PC-9 (cell line): ENCODE results near the gene SRM. TPM values are rescaled to one million over a fixed set of nuclear protein-coding genes. Genes with fewer than 3 reads are reported as not detected.

Experiments used
- BruUV-seq: library from RNA; stranded (reverse); fragments of 400-500 nt; replicated peaks from 2 replicates; lab custom pipeline; 2021; lab: Mats Ljungman, UMichigan
- CTCF ChIA-PET: fragments of 300-600 bp; sonication (Branson Sonifier 250); formaldehyde crosslinking; loops from one replicate; lab custom pipeline; 2022; ENCODE audit warnings: antibody characterized with exemption; lab: Charles Lee
- POLR2A ChIA-PET: fragments of 300-600 bp; sonication (Branson Sonifier 250); formaldehyde crosslinking; loops from one replicate; lab custom pipeline; 2022; ENCODE audit warnings: antibody characterized with exemption; ENCODE audit not compliant: unreplicated experiment; lab: Charles Lee
- DNase-seq, 2 experiments: peaks; one replicate each; pipeline versions ENCODE4 v3.0.0 to v3.0.0-alpha.2; 2015 to 2022; ENCODE audit warnings: mixed read lengths in 1 of 2
- H2AFZ ChIP-seq: fragments of 200-600 bp; sonication (generic); 2 replicates; pipeline ENCODE4 v1.8.1; 2017; ENCODE audit warnings: antibody characterized with exemption
- H3F3A ChIP-seq: fragments of 200-600 bp; sonication (generic); 2 replicates; pipeline ENCODE4 v1.8.1; 2017; ENCODE audit warnings: antibody characterized with exemption, mild to moderate bottlenecking, low read depth; ENCODE audit not compliant: insufficient read depth
- H3K27ac ChIP-seq: fragments of 200-600 bp; sonication (generic); 2 replicates; pipeline ENCODE4 v1.6.1; 2016; ENCODE audit warnings: mixed run types
- H3K27me3 ChIP-seq: fragments of 200-600 bp; sonication (generic); 2 replicates; pipeline ENCODE4 v1.6.1; 2016; ENCODE audit warnings: low read depth, mixed run types; ENCODE audit not compliant: insufficient read depth
- H3K36me3 ChIP-seq: fragments of 200-600 bp; sonication (generic); 2 replicates; pipeline ENCODE4 v1.6.1; 2016; ENCODE audit warnings: low read depth, mixed run types
- H3K4me1 ChIP-seq: fragments of 200-600 bp; sonication (generic); replicated peaks from 2 replicates; pipeline ENCODE4 v1.6.1; 2016; ENCODE audit warnings: mixed run types; ENCODE audit not compliant: insufficient read depth
- H3K4me2 ChIP-seq: fragments of 200-600 bp; sonication (generic); 2 replicates; pipeline ENCODE4 v1.6.1; 2017; ENCODE audit warnings: mixed run types
- H3K4me3 ChIP-seq: fragments of 200-600 bp; sonication (generic); 2 replicates; pipeline ENCODE4 v1.6.1; 2016; ENCODE audit warnings: mixed run types
- H3K79me2 ChIP-seq: fragments of 200-600 bp; sonication (generic); 2 replicates; pipeline ENCODE4 v1.6.1; 2017; ENCODE audit warnings: low read depth, mixed run types
- H3K9me2 ChIP-seq: fragments of 200-600 bp; sonication (generic); 2 replicates; pipeline ENCODE4 v1.8.1; 2017; ENCODE audit warnings: mild to moderate bottlenecking; ENCODE audit not compliant: insufficient read depth
- H3K9me3 ChIP-seq: fragments of 200-600 bp; sonication (generic); 2 replicates; pipeline ENCODE4 v1.8.1; 2016; ENCODE audit warnings: low read depth; ENCODE audit not compliant: insufficient read depth
- H4K20me1 ChIP-seq: fragments of 200-600 bp; sonication (generic); 2 replicates; pipeline ENCODE4 v1.8.1; 2017; ENCODE audit not compliant: insufficient read depth
- EZH2 ChIP-seq: fragments of 200-600 bp; sonication (generic); IDR thresholded peaks from 2 replicates; pipeline ENCODE4 v1.8.0; 2017; ENCODE audit warnings: antibody characterized with exemption, low read depth
- intact Hi-C: fragments of 100-400 bp; cut with micrococcal nuclease; formaldehyde crosslinking; loops from one replicate; pipeline ENCODE4 v1.10.0; 2022; ENCODE audit not compliant: unreplicated experiment
- total RNA-seq: library from RNA; stranded (reverse); gene quantifications from 2 replicates; pipeline ENCODE4 v1.2.3, GENCODE V29; 2021
- TF ChIP-seq, protein P1 (sequence below): fragments of 200-600 bp; sonication (generic); conservative IDR thresholded peaks from 2 replicates; pipeline ENCODE4 v1.6.1; 2017; ENCODE audit warnings: mixed run types, antibody characterized with exemption, mild to moderate bottlenecking, moderate library complexity

The SRM gene
- total RNA-seq, 1 experiment from 2014 or later: 50.3 TPM

DNA sequence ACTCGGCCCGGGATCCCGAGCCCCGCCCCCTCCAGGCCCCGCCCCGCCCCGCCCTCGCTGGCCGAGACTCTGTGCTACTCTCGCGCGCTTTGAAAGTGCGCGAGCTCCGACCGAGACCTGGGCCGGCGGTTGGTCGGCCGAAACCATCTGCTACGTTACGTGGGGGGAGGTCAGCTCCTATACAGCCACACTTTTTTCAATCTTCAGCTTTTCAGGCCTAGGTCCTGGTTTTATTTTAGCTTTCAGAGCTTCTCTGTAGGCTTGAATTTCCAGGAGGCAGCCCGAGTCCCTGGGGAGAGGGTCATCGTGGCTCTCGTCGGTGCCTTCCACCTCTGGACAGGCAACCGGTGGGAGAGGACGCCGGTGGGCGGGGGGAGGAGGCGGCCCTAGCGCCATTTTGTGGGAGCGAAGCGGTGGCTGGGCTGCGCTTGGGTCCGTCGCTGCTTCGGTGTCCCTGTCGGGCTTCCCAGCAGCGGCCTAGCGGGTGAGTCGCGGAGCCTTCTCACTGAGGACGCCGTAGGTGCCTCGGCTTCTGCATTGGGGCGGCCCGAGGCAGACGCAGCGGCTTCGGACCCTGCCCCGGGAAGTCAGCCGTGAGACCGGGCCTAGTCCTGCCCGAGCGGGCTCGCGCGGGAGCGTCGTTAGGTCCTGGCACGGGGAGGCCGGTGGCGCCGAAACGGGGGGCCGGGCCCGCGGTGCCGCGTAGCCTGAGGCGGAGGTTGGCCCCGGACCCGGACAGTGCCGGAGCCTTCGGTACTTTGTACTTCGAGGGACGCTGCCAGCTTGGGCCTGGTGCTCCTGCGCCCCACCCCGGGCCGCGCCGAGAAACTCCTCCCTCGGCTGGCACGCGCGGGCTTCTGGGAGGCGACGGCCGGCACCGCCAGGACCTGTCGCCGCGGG is 47.3 kb downstream of the SRM start, which contains the start of gene TARDBP:
Gene TARDBP, plus strand, starts transcription at position 395 of the 900 bp plus-strand sequence. CDS start 1,074 bp downstream, outside the sequence.
- Histone ChIP-seq H3K36me3 (peaks cover 23% of the 10 kb centered on the region), H3F3A (peaks cover 8% of the 10 kb centered on the region; the same call in 1 of the 2 replicates), H3K27me3 (no peaks in the 10 kb centered on the region), H3K79me2 (peaks cover 38% of the 10 kb centered on the region), H2AFZ (peak within 1 kb of the TSS; percentile 98), H3K9me2 (no peaks in the 10 kb centered on the region), H3K9me3 (no peaks in the 10 kb centered on the region), H3K27ac (peak within 1 kb of the TSS; percentile 95), H3K4me1 (peaks cover 11% of the 10 kb centered on the region), H3K4me2 (peak within 1 kb of the TSS; percentile 99), H4K20me1 (peaks cover 41% of the 10 kb centered on the region), H3K4me3 (peak within 1 kb of the TSS; percentile 93)
- ChIA-PET POLR2A (interaction anchor here (0.5 to 0.8 kb wide), 6 partner anchors 16 to 484 kb away, joined by 4 to 8 read pairs (median 4); no protein-coding TSS in a partner anchor), CTCF (interaction anchor here (0.6 kb wide), 1 partner anchor 95 kb away, joined by 5 read pairs; no protein-coding TSS in a partner anchor)
- BruUV-seq: no TSS peak
- peak; percentile 57 to 85 for DNase-seq
- intact Hi-C loops: loop anchor here (2.0 to 10.0 kb wide), 3 partner anchors 32 to 498 kb away; no protein-coding TSS in a partner anchor
- TF ChIP-seq, protein P1, sequence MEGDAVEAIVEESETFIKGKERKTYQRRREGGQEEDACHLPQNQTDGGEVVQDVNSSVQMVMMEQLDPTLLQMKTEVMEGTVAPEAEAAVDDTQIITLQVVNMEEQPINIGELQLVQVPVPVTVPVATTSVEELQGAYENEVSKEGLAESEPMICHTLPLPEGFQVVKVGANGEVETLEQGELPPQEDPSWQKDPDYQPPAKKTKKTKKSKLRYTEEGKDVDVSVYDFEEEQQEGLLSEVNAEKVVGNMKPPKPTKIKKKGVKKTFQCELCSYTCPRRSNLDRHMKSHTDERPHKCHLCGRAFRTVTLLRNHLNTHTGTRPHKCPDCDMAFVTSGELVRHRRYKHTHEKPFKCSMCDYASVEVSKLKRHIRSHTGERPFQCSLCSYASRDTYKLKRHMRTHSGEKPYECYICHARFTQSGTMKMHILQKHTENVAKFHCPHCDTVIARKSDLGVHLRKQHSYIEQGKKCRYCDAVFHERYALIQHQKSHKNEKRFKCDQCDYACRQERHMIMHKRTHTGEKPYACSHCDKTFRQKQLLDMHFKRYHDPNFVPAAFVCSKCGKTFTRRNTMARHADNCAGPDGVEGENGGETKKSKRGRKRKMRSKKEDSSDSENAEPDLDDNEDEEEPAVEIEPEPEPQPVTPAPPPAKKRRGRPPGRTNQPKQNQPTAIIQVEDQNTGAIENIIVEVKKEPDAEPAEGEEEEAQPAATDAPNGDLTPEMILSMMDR: no peak
- TF ChIP-seq EZH2: no peak

Other genes with a start within 250 kb of the SRM start
- gene TARDBP, start 47.4 kb downstream of the SRM start, total RNA-seq: 142 and 177 TPM in 2 replicates
- gene MASP2, start 12.8 kb downstream of the SRM start, total RNA-seq: not detected in 2 replicates
- 55.8 and 57.7 TPM in 2 replicates for gene EXOSC10, start 39.9 kb upstream of the SRM start, total RNA-seq
- not detected in 2 replicates for gene ANGPTL7, start 129.3 kb upstream of the SRM start, total RNA-seq
- 34.6 and 37.4 TPM in 2 replicates for gene MTOR, start 202.5 kb upstream of the SRM start, total RNA-seq
- gene UBIAD1, start 213.2 kb upstream of the SRM start, total RNA-seq: 11.2 and 12.1 TPM in 2 replicates